Esophagus muscularis mucosa (tissue), 4 donors: ENCODE results near the gene FCER2. TPM values are rescaled to one million over a fixed set of nuclear protein-coding genes. Genes with fewer than 3 reads are reported as not detected.

Source experiments
- DNase-seq: peaks from one replicate; pipeline ENCODE4 v3.0.0-alpha.2; 2017; ENCODE audit errors: extremely low spot score
- H3K27ac ChIP-seq, 4 donors: fragments of 200-600 bp; sonication (generic); replicated peaks in 1 of 4; 1 replicate in 3 of 4; 2 replicates in 1 of 4; pipeline ENCODE4 v1.5.1; 2016 to 2019; ENCODE audit warnings: mild to moderate bottlenecking in 1 of 4
- H3K27me3 ChIP-seq, 4 donors: fragments of 200-600 bp; sonication (generic); one replicate each; pipeline versions ENCODE4 v1.5.1 to v1.6.0; 2016 to 2019
- H3K36me3 ChIP-seq, 4 donors: fragments of 200-600 bp; sonication (generic); one replicate each; pipeline ENCODE4 v1.5.1; 2016 to 2019
- H3K4me1 ChIP-seq, 4 donors: fragments of 200-600 bp; sonication (generic); one replicate each; pipeline ENCODE4 v1.5.1; 2016 to 2019
- H3K4me3 ChIP-seq, 4 donors: fragments of 200-600 bp; sonication (generic); 1 replicate in 2 of 4; 2 replicates in 2 of 4; pipeline ENCODE4 v1.5.1; 2016 to 2019; ENCODE audit warnings: mild to moderate bottlenecking in 4 of 4, moderate library complexity in 1 of 4
- H3K9me3 ChIP-seq, 4 donors: fragments of 200-600 bp; sonication (generic); 1 replicate in 3 of 4; 2 replicates in 1 of 4; pipeline ENCODE4 v1.5.1; 2016 to 2019
- CTCF ChIP-seq, 3 experiments: fragments of 200-600 bp in 2 of 3; fragments of 450-650 bp in 1 of 3; sonication (generic) in 2 of 3; IDR thresholded peaks; one replicate each; pipeline ENCODE4 v1.5.1; 2017 to 2019; ENCODE audit warnings: antibody characterized with exemption in 3 of 3, mild to moderate bottlenecking in 2 of 3, moderate library complexity in 1 of 3
- EP300 ChIP-seq: sonication (generic); formaldehyde crosslinking; IDR thresholded peaks from one replicate; pipeline ENCODE4 v1.6.1; 2017; ENCODE audit warnings: antibody characterized with exemption
- POLR2A ChIP-seq: fragments of 450-650 bp; IDR thresholded peaks from one replicate; pipeline ENCODE4 v1.6.1; 2017; ENCODE audit warnings: antibody characterized with exemption, moderate library complexity, mild to moderate bottlenecking, low read depth
- POLR2AphosphoS5 ChIP-seq, 2 donors: sonication (generic); formaldehyde crosslinking; IDR thresholded peaks; one replicate each; pipeline ENCODE4 v1.6.1; 2017; ENCODE audit warnings: antibody characterized with exemption in 2 of 2
- WGBS: methylation state at CpG from one replicate; pipeline ENCODE4 v1.1.5; 2018; 5-methylcytosine and 5-hydroxymethylcytosine counted together
- intact Hi-C: fragments of 100-400 bp; cut with DNase I; formaldehyde crosslinking; loops from one replicate; pipeline ENCODE4 v1.15.1; 2023
- total RNA-seq, 4 donors: library from RNA; depleted of rRNA; stranded (reverse); fragments of >200 nt; gene quantifications; one replicate each; pipeline versions ENCODE4 v1.1.0 to v1.2.1, GENCODE V29; 2016

FCER2 gene
- total RNA-seq, 4 donors from 2014 or later = 0.29 TPM; not detected in 3

- no peak for TF ChIP-seq EP300
- TF ChIP-seq CTCF (IDR thresholded peaks at IDR 0.05) = no peak
- TF ChIP-seq POLR2AphosphoS5 (IDR thresholded peaks at IDR 0.05) = no peak
- no peak for TF ChIP-seq POLR2A
- intact Hi-C loops = no loop called here
- Histone ChIP-seq H3K9me3 (no peaks in the 10 kb centered on the region), H3K4me3 (no peak overlapping the region), H3K4me1 (no peaks in the 10 kb centered on the region), H3K27ac (no peak overlapping the region), H3K27me3 (peaks cover 0 to 88% (median 12%) of the 10 kb centered on the region in 4 donors), H3K36me3 (no peaks in the 10 kb centered on the region)
- WGBS = 90% methylated on average over 11 of the region's 12 CpGs
- DNase-seq = no peak
Measured at GRCh38 chr19:7701049-7701653, 780 bp downstream of the FCER2 start.

DNA sequence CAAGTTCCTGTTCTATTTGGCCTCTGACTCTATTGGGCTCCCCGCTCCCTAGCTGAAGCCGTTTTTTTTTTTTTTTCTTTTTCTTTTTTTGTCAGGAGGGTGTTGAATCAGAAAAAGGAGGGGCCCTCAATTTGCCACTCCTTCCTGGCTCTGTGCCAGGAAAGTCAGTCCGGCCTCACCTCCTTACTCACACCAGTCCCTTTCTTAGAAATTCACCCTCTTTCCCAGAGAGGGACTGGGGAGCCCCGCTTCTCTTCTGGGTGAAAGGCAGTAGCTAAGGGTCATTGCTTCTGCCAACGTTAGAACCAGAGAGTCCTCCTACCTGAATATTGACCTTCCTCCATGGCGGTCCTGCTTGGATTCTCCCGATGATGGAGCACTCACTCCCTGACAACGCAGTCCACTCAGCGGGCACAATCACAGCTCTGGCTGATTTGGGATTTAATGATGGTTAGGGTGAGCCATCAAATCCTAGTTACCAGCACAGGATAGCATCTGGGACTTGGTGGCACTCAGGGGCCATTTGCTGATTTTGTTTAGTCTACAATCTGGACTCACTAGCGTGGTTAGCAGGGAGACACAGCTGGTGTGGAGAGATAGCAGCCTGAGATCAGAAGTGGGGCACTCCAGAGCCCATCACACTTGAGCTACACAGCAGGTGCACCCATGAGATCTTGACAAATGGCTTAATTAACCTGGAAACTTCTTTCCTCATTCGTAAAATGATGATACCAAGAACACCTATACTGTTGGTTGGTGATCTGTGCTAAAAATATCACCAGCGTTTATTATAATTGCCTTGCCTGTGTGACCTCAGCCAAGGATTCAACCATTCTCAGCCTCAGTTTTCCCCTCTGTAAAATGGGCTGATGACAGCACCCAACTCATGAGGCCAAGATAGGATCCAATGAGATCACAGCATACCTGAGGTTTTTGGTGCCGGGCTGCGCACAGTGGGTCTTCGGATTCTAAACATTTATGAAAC lies 2.2 kb downstream of the FCER2 start:
- no peak for DNase-seq
- 60% methylated on average over 15 of the region's 15 CpGs for WGBS
- Histone ChIP-seq H3K27me3 (peaks cover 0 to 90% (median 12%) of the 10 kb centered on the region in 4 donors), H3K4me1 (no peaks in the 10 kb centered on the region), H3K27ac (no peak overlapping the region), H3K36me3 (no peaks in the 10 kb centered on the region), H3K4me3 (no peak overlapping the region), H3K9me3 (no peaks in the 10 kb centered on the region)
- intact Hi-C loops = no loop called here
- TF ChIP-seq POLR2AphosphoS5 (IDR thresholded peaks at IDR 0.05) (no peak), EP300 (no peak), CTCF (IDR thresholded peaks at IDR 0.05) (no peak), POLR2A (no peak)

DNA sequence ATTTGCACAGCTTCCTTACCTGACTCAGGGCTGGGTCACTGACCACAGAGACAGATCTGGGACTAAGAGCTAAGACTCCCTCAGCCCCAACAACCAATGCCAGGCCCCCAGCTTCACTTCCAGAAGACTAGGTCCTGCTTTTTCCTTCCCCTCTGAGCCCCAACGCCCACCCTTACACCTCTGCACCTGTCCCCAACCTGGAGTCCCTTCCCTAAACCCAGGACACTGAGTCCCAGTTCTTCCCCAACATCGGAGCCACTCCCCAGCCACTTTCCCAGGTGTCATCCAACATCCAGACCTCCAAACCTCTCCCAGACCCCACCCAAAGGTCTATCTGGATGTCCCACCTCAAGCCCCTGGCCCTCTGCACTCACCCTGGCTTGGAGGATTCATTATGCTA lies 2.9 kb downstream of the FCER2 start:
- Histone ChIP-seq H3K27me3 (peaks cover 0 to 89% (median 12%) of the 10 kb centered on the region in 4 donors), H3K27ac (no peak overlapping the region), H3K9me3 (no peaks in the 10 kb centered on the region), H3K4me1 (no peaks in the 10 kb centered on the region), H3K4me3 (no peak overlapping the region), H3K36me3 (no peaks in the 10 kb centered on the region)
- no peak for DNase-seq
- TF ChIP-seq POLR2AphosphoS5 (IDR thresholded peaks at IDR 0.05) (no peak), CTCF (IDR thresholded peaks at IDR 0.05) (no peak), POLR2A (no peak), EP300 (no peak)
- intact Hi-C loops = no loop called here
- WGBS = 39% methylated on average over 2 of the region's 2 CpGs

DNA sequence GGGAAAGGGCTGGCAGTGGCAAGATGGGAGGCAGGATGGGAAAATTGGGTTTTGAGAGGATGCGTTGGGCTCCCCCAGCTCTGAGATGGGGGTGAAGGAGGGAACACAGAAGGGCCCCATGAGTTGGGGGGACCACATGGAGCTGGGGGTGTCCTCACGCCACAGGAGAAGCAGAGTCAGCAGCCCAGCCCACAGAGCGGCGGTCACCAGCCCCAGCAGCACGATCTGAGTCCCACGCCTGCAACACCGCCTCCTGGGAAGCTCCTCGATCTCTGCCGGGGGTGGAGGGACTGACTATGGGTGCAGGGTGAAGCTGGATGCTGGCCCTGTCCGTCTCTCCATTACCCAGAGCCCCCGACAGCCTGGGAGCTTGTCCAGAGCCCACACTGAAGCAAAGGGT lies 3.3 kb downstream of the FCER2 start:
- no peaks in the 10 kb centered on the region for H3K9me3 ChIP-seq
- no peak for DNase-seq
- TF ChIP-seq POLR2AphosphoS5 (IDR thresholded peaks at IDR 0.05) (no peak), EP300 (no peak), CTCF (IDR thresholded peaks at IDR 0.05) (no peak), POLR2A (no peak)
- no peak overlapping the region for H3K27ac ChIP-seq
- intact Hi-C loops = no loop called here
- H3K4me1 ChIP-seq = no peaks in the 10 kb centered on the region
- peaks cover 0 to 85% (median 12%) of the 10 kb centered on the region in 4 donors for H3K27me3 ChIP-seq
- no peak overlapping the region for H3K4me3 ChIP-seq
- H3K36me3 ChIP-seq = no peaks in the 10 kb centered on the region
- 25% methylated on average over 11 of the region's 11 CpGs for WGBS
